HepG2 (cell line): ENCODE results near the gene TJP3. TPM values are rescaled to one million over a fixed set of nuclear protein-coding genes. Genes with fewer than 3 reads are reported as not detected.

Experiments used
- ATAC-seq: fragments of 200-7000 bp; cut with Tn5 transposase; 3 replicates; pipeline ENCODE4 v1.9.1; 2020; ENCODE audit warnings: mild to moderate bottlenecking, moderate library complexity
- BruUV-seq: library from RNA; stranded (reverse); fragments of 400-500 nt; replicated peaks from 2 replicates; lab custom pipeline; 2021; lab: Mats Ljungman, UMichigan
- CTCF ChIA-PET: fragments of 300-600 bp; formaldehyde crosslinking; extraction: SDS; loops from one replicate; lab custom pipeline; 2021; ENCODE audit warnings: low total read pairs, inconsistent platforms, low intra/inter-chr PET ratio; lab: Yijun Ruan, JAX
- POLR2A ChIA-PET: fragments of 350-600 bp; sonication (Branson Sonifier 250); formaldehyde crosslinking; loops from one replicate; lab custom pipeline; 2020; ENCODE audit warnings: antibody characterized with exemption, inconsistent platforms; lab: Yijun Ruan, JAX
- DNase-seq: peaks from one replicate; pipeline ENCODE4 v3.0.0-alpha.2; 2015; ENCODE audit warnings: low spot score
- FAIRE-seq: peaks from 3 replicates; lab custom pipeline; 2011; peaks lifted over from hg19 to GRCh38; lab: Jason Lieb, UNC
- H2AFZ ChIP-seq: one replicate; pipeline ENCODE4 v1.6.1; 2011; ENCODE audit warnings: low read length, inconsistent platforms
- H3K27ac ChIP-seq: fragments of 300-600 bp; 3 replicates; pipeline ENCODE4 v1.8.0; 2011; ENCODE audit warnings: mixed run types, mild to moderate bottlenecking, mixed read lengths, low read length, inconsistent platforms; ENCODE audit not compliant: insufficient read depth; ENCODE audit errors: extremely low read length
- H3K27me3 ChIP-seq, 2 experiments: fragments of 200-600 bp in 1 of 2; 2 replicates in 1 of 2; 3 replicates in 1 of 2; pipeline versions ENCODE4 v1.6.0 to v1.8.0; 2011; ENCODE audit warnings: low read length in 2 of 2, mild to moderate bottlenecking in 2 of 2, moderate library complexity in 2 of 2, inconsistent platforms in 1 of 2; ENCODE audit not compliant: insufficient read depth in 2 of 2, control insufficient read depth in 1 of 2
- H3K36me3 ChIP-seq, 2 experiments: fragments of 200-600 bp in 1 of 2; replicated peaks in 1 of 2; 2 replicates in 1 of 2; 3 replicates in 1 of 2; pipeline versions ENCODE4 v1.5.1 to v1.8.0; 2011; ENCODE audit warnings: low read length in 2 of 2, inconsistent platforms in 1 of 2; ENCODE audit not compliant: insufficient read depth in 2 of 2, control insufficient read depth in 1 of 2
- H3K4me1 ChIP-seq: 2 replicates; pipeline ENCODE4 v1.5.1; 2012; ENCODE audit warnings: low read length, inconsistent platforms; ENCODE audit not compliant: insufficient read depth
- H3K4me2 ChIP-seq: 2 replicates; pipeline ENCODE4 v1.6.0; 2011; ENCODE audit warnings: low read depth, low read length, inconsistent platforms
- H3K4me3 ChIP-seq, 3 experiments: fragments of 200-600 bp in 1 of 3; sonication (generic), shearing (Covaris generic) in 1 of 3; replicated peaks in 1 of 3; 2 replicates each; pipeline ENCODE4 v1.5.1; 2011 to 2016; ENCODE audit warnings: low read length in 3 of 3, inconsistent platforms in 2 of 3, low read depth in 2 of 3, mild to moderate bottlenecking in 2 of 3, control low read depth in 1 of 3, mixed read lengths in 1 of 3; ENCODE audit not compliant: insufficient read depth in 1 of 3
- H3K79me2 ChIP-seq: one replicate; pipeline ENCODE4 v1.6.1; 2011; ENCODE audit warnings: low read length, inconsistent platforms; ENCODE audit not compliant: insufficient read depth
- H3K9ac ChIP-seq: 2 replicates; pipeline ENCODE4 v1.6.0; 2011; ENCODE audit warnings: mild to moderate bottlenecking, low read depth, low read length, inconsistent platforms; ENCODE audit not compliant: insufficient read depth
- H3K9me3 ChIP-seq: 2 replicates; pipeline ENCODE4 v1.5.1; 2012; ENCODE audit warnings: mild to moderate bottlenecking, low read length
- H4K20me1 ChIP-seq: 2 replicates; pipeline ENCODE4 v1.6.0; 2011; ENCODE audit warnings: inconsistent platforms, mild to moderate bottlenecking, low read length, moderate library complexity; ENCODE audit not compliant: insufficient read depth
- ZBTB38 ChIP-seq: sonication (generic); formaldehyde crosslinking; IDR thresholded peaks from 2 replicates; pipeline ENCODE4 v1.5.1; 2020; ENCODE audit warnings: mild to moderate bottlenecking, missing genetic modification reagents
- ZNF629 ChIP-seq: sonication (generic); formaldehyde crosslinking; conservative IDR thresholded peaks from 2 replicates; pipeline ENCODE4 v1.5.0; 2020; ENCODE audit warnings: missing genetic modification reagents
- WGBS: methylation state at CpG from one replicate; pipeline ENCODE4 v1.1.6; 2017; ENCODE audit warnings: low lambda C conversion rate; 5-methylcytosine and 5-hydroxymethylcytosine counted together
- in situ Hi-C: cut with HindIII; loops from 2 replicates; pipeline ENCODE4 v1.10.0; 2017; ENCODE audit warnings: low pct_unique_long_range_greater_than_20kb; ENCODE audit not compliant: extremely low pct_ligation_motif_present
- intact Hi-C: fragments of 100-400 bp; cut with micrococcal nuclease; formaldehyde crosslinking; loops from one replicate; pipeline ENCODE4 v1.10.0; 2022; ENCODE audit not compliant: unreplicated experiment
- polyA plus RNA-seq, 8 experiments: library from polyadenylated mRNA; depleted of rRNA in 3 of 8; stranded (reverse) in 7 of 8; unstranded in 1 of 8; fragments of >200 nt; fragmentation: Illumina TruSeq in 4 of 8; extraction: Trizol in 4 of 8; gene quantifications; 2 replicates each; pipeline versions ENCODE4 v1.2.1 to v1.2.3, GENCODE V29; 2011 to 2016; ENCODE audit warnings: low read depth in 4 of 8, missing spikeins in 1 of 8, mixed read lengths in 1 of 8; ENCODE audit not compliant: insufficient read depth in 1 of 8
- total RNA-seq, 5 experiments: library from RNA; depleted of rRNA; stranded (reverse); fragments of >200 nt; fragmentation: Illumina TruSeq; extraction: Trizol; gene quantifications; 2 replicates each; pipeline ENCODE4 v1.2.3, GENCODE V29; 2016; ENCODE audit warnings: low read depth in 1 of 5
- TF ChIP-seq, protein P1 (sequence below): IDR thresholded peaks from 2 replicates; pipeline ENCODE4 v1.6.1; 2016; ENCODE audit warnings: low read depth, borderline replicate concordance
- TF ChIP-seq, protein P2 (sequence below): sonication (generic); formaldehyde crosslinking; IDR thresholded peaks from 2 replicates; pipeline ENCODE4 v1.4.0; 2020; ENCODE audit warnings: missing genetic modification reagents
- TF ChIP-seq, protein P3 (sequence below): IDR thresholded peaks from 2 replicates; pipeline ENCODE4 v1.4.0; 2020; ENCODE audit warnings: mild to moderate bottlenecking, missing genetic modification reagents
- TF ChIP-seq, protein P4 (sequence below): sonication (generic); formaldehyde crosslinking; IDR thresholded peaks from 2 replicates; pipeline ENCODE4 v1.5.1; 2020; ENCODE audit warnings: missing genetic modification reagents, mild to moderate bottlenecking, borderline replicate concordance

The TJP3 gene
- total and polyA plus RNA-seq, 2 of the 13 experiments (the other 11 are each of a cell fraction or from before 2014, with no cell fraction given) = 2.3 to 21.5 TPM

DNA sequence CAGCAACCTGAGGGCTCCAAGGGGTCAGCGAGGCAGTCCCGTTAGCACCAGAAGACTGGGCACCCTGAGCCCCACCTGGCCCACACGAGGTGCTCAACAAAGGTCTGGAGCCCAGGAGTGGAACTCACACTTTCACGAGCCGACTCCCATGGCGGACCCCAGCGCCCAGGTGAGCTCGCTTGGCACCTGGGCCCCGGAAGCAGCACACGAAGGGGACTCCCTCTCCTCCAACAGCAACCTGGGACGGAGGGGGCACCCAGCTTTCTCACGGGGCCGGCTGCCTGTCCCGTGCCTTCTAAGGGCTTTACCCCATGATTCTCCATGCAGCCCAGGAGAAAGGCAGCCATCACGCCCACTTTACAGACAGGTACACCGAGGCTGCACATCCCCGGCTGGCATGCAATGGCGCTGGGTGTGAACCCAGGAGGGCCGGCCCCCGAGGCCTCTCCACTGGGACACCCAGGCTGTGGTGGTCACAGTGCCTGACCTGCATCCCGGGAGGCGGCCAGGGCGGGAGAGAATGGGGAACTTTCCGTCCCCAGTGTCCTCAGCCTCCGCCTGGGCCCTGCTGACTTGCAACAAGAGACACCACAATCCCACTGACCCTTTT lies 13.0 kb upstream of the TJP3 start:
- Histone ChIP-seq H3K27me3 (no peaks in the 10 kb centered on the region; a peak in 1 of 5 replicates), H3K36me3 (no peaks in the 10 kb centered on the region), H3K9me3 (no peaks in the 10 kb centered on the region), H3K4me1 (peaks cover 19% of the 10 kb centered on the region), H3K4me3 (no peak overlapping the region), H3K79me2 (peaks cover 26% of the 10 kb centered on the region), H4K20me1 (peaks cover 8% of the 10 kb centered on the region; the same call in 1 of the 2 replicates), H2AFZ (no peak overlapping the region), H3K27ac (no peak overlapping the region), H3K9ac (no peak overlapping the region), H3K4me2 (no peak overlapping the region)
- in situ Hi-C loops (no loop called here), intact Hi-C loops (no loop called here)
- FAIRE-seq = no peak
- ChIA-PET CTCF (no interaction called here), POLR2A (no interaction called here)
- no TSS peak for BruUV-seq
- ATAC-seq = no peak
- DNase-seq = no peak
- peak; percentile 90 for TF ChIP-seq ZNF629
- TF ChIP-seq, protein P1, sequence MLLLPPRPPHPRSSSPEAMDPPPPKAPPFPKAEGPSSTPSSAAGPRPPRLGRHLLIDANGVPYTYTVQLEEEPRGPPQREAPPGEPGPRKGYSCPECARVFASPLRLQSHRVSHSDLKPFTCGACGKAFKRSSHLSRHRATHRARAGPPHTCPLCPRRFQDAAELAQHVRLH (CRISPR knock-in tag) = no peak
- 92% methylated on average over 12 of the region's 25 CpGs for WGBS

DNA sequence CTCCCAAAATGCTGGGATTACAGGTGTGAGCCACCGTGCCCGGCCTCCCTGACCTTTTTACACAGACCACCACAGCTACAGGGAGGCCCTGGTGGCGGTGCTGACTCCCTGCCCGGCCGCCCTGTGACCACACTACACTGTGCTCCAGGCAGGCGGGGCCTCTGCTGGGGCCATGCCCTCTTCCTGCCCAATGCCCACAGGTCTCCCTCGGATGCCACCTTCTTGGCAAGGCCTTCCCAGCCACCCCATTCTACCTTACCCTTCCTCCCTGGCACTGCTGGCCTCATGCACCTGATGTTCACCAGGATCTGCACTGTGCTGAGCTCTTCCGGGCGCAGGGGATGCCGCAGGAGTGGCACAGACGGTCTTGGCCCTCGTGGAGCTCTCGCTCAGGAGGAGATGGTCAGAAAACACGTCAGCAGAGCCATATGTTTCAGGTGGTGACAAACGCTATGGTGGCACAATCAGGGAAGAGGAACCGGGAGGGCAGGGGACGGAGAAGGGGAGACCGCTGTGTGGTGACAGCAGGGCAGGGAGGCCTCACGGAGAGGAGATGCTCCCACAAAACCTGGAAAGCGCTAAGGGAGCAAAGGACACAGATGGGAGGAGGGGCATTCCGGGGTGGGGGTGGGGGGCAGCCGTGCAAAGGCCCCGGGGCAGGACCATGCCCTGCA lies 12.1 kb upstream of the TJP3 start:
- DNase-seq (no peak), ATAC-seq (no peak), FAIRE-seq (no peak)
- no peak overlapping the region for H2AFZ ChIP-seq
- H3K4me2 ChIP-seq = no peak overlapping the region
- in situ Hi-C loops (no loop called here), intact Hi-C loops (no loop called here)
- no peak overlapping the region for H3K27ac ChIP-seq
- H3K27me3 ChIP-seq = no peaks in the 10 kb centered on the region; a peak in 1 of 5 replicates
- POLR2A ChIA-PET = no interaction called here
- peaks cover 8% of the 10 kb centered on the region; the same call in 1 of the 2 replicates for H4K20me1 ChIP-seq
- peaks cover 26% of the 10 kb centered on the region for H3K79me2 ChIP-seq
- BruUV-seq = no TSS peak
- WGBS = 75% methylated on average over 19 of the region's 23 CpGs
- no peak overlapping the region for H3K4me3 ChIP-seq
- peaks cover 18% of the 10 kb centered on the region for H3K4me1 ChIP-seq
- CTCF ChIA-PET = no interaction called here
- H3K9me3 ChIP-seq = no peaks in the 10 kb centered on the region
- H3K9ac ChIP-seq = no peak overlapping the region
- H3K36me3 ChIP-seq = no peaks in the 10 kb centered on the region
- TF ChIP-seq, protein P2, sequence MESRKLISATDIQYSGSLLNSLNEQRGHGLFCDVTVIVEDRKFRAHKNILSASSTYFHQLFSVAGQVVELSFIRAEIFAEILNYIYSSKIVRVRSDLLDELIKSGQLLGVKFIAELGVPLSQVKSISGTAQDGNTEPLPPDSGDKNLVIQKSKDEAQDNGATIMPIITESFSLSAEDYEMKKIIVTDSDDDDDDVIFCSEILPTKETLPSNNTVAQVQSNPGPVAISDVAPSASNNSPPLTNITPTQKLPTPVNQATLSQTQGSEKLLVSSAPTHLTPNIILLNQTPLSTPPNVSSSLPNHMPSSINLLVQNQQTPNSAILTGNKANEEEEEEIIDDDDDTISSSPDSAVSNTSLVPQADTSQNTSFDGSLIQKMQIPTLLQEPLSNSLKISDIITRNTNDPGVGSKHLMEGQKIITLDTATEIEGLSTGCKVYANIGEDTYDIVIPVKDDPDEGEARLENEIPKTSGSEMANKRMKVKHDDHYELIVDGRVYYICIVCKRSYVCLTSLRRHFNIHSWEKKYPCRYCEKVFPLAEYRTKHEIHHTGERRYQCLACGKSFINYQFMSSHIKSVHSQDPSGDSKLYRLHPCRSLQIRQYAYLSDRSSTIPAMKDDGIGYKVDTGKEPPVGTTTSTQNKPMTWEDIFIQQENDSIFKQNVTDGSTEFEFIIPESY (CRISPR knock-in tag) = peak; percentile 82
- TF ChIP-seq, protein P3, sequence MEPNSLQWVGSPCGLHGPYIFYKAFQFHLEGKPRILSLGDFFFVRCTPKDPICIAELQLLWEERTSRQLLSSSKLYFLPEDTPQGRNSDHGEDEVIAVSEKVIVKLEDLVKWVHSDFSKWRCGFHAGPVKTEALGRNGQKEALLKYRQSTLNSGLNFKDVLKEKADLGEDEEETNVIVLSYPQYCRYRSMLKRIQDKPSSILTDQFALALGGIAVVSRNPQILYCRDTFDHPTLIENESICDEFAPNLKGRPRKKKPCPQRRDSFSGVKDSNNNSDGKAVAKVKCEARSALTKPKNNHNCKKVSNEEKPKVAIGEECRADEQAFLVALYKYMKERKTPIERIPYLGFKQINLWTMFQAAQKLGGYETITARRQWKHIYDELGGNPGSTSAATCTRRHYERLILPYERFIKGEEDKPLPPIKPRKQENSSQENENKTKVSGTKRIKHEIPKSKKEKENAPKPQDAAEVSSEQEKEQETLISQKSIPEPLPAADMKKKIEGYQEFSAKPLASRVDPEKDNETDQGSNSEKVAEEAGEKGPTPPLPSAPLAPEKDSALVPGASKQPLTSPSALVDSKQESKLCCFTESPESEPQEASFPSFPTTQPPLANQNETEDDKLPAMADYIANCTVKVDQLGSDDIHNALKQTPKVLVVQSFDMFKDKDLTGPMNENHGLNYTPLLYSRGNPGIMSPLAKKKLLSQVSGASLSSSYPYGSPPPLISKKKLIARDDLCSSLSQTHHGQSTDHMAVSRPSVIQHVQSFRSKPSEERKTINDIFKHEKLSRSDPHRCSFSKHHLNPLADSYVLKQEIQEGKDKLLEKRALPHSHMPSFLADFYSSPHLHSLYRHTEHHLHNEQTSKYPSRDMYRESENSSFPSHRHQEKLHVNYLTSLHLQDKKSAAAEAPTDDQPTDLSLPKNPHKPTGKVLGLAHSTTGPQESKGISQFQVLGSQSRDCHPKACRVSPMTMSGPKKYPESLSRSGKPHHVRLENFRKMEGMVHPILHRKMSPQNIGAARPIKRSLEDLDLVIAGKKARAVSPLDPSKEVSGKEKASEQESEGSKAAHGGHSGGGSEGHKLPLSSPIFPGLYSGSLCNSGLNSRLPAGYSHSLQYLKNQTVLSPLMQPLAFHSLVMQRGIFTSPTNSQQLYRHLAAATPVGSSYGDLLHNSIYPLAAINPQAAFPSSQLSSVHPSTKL = no peak
- 0 out of 2 replicates have a peak, but pooled peaks have one; percentile 33 for TF ChIP-seq ZBTB38 (CRISPR knock-in tag)
- TF ChIP-seq, protein P4, sequence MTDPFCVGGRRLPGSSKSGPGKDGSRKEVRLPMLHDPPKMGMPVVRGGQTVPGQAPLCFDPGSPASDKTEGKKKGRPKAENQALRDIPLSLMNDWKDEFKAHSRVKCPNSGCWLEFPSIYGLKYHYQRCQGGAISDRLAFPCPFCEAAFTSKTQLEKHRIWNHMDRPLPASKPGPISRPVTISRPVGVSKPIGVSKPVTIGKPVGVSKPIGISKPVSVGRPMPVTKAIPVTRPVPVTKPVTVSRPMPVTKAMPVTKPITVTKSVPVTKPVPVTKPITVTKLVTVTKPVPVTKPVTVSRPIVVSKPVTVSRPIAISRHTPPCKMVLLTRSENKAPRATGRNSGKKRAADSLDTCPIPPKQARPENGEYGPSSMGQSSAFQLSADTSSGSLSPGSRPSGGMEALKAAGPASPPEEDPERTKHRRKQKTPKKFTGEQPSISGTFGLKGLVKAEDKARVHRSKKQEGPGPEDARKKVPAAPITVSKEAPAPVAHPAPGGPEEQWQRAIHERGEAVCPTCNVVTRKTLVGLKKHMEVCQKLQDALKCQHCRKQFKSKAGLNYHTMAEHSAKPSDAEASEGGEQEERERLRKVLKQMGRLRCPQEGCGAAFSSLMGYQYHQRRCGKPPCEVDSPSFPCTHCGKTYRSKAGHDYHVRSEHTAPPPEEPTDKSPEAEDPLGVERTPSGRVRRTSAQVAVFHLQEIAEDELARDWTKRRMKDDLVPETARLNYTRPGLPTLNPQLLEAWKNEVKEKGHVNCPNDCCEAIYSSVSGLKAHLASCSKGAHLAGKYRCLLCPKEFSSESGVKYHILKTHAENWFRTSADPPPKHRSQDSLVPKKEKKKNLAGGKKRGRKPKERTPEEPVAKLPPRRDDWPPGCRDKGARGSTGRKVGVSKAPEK (CRISPR knock-in tag) = no peak
